ENCODE measurements around the gene ATP5F1D.
A peak's percentile ranks its signal among the peaks of the same experiment; 100 is the strongest.

Gene ATP5F1D

GRCh38 chr19:1248139-1248785, 6.7 kb downstream of the ATP5F1D start, which contains the start of gene MIDN:
Gene MIDN, plus strand, starts transcription at chr19:1248583. Its CDS starts 1,714 bp downstream, at chr19:1250297.
- peak; percentile 81 for DNase-seq

DNA sequence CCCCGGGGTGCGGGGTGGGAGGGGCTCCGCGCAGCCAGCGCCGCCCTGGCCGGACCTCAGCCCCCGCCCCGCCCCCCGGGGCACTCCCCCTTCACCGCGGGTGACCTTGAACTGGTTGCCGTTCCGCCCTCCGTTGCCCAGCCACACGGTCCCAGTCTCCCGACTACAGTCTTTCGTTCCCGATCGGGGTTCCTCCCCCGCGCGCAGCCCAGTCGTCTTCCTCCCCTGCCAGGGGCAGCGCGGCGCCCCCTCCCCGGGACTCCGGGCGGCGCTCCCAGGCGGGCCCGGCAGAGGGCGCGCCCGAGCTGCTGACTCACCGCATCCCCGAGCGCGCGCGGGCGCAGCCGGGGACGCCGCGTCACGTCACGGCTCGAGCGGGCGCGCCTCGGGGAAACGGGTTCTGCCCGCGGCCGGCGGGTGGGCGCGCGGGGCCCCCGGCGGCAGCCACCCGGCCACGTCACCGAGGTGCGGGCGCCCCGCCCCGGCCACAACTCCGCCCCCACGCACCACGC, 7.3 kb downstream of the ATP5F1D start:
- peak; percentile 90 for DNase-seq

DNA sequence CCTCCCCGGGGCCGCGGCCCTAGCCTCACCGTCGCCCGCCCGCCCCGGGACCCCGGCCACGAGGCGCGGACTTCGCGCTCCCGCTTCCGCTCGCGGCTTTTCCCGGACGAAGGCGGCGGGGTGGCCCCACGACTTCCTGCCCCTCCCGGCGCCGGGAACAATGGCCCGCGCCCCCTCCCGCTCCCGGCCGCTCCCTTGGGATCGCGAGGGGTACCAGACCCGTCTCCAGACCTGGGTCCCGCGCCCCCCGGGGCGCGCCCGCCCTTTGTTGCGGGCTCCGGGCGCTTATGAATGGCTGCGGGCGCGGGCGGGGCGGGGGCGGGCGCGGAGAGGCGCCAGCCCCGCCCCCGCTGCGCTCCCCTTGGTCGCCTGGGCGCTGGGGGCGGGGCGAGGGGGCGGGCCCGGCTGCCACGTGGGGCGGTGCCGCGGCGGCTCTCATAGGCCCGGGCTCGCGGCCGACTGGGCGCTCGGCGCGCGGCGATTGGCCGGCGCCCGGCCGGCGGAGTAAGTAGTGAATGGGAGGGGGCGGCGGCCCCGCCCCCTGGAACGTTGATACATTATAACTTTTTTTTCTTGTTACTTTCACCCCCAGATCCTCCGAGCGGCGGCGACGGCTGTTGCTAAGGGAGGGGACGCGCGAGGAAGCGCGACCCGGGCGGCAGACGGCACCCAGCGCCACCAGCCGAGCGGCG, 7.9 kb downstream of the ATP5F1D start:
- peak; percentile 95 for DNase-seq

GRCh38 chr19:1249990-1250436, 8.5 kb downstream of the ATP5F1D start:
- DNase-seq, result no peak

DNA sequence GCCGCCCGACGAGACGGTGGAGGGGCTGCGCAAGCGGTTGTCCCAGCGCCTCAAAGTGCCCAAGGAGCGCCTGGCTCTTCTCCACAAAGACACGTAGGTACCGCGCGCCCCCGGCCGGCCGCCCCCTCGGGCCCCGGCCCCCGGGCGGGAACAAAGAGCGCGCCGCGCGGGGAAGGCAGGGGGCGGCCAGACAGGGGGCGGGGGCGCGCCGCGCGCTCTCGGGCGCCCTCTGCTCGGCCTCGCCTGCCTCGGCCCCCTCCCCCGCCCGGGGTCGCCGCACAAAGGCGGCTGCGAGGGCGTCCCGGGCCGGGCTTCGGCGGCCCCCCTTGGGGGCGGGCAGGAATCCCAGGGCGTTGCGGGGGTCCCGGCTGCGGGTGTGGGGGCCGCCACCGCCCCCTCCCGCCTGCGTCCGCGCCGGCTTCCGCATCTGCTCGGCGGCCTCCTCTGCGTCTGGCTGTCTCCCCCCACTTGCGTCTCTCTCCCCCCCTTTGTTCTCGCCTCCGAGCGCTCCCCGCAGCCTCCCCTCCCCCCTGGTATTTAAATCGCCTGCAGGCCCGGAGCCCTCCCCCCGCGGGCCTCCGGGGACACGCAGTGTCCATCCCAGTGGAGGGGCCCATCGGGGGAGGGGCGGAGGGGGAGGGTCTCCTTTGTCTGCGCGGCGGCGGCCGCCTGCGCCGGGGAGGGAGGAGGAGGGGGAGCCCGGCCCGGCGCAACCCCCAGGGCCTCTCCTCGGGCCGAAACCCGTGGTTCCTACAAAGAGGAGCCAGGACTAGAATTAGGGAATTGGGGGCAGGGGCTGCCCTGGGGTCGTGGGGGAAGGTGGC, 9.1 kb downstream of the ATP5F1D start:
- peak; percentile 69 for DNase-seq

DNA sequence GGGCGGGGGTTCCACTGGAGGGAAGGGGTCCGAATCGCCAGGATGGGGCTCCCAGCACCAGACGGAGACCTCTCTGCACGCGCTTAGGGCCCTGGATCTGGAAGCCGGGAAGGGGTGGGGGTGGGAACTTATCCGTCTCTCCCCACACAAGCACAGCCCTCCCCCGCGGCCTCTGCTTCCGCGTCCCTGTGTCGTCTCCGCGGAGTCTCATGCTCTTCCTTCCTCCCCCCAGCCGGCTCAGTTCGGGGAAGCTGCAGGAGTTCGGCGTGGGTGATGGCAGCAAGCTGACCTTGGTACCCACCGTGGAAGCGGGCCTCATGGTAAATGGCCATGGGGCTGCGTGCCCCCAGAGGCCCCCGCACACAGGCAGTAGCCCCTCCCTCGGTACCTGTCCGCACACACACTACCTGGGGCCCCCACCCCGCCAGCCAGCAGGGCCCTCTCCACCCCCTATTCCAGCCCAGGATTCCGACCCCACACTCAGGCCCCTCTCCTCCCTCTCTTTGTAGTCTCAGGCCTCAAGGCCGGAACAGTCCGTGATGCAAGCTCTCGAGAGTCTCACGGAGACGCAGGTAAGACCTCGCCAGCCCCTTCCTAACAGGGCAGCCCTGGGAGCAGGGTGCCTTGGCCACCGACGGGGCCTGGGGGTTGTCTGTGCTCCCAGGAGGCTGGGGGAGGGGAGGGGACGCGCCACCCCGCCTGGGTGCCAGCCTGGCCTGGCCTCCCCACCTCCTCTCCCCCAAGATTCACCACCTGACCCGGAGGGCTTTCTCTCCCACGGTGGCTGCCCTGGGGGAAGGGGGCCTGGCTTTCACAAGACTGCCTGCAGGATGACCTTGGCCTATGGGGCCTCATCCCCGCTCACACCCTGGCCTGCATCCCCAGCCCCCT, 10.0 kb downstream of the ATP5F1D start:
- peak; percentile 66 for DNase-seq

- peak; percentile 82 for DNase-seq
These were observed 10.8 kb downstream of the ATP5F1D start for GRCh38 chr19:1252221-1252820.

GRCh38 chr19:1252821-1253513, 11.4 kb downstream of the ATP5F1D start:
- peak; percentile 84 for DNase-seq

GRCh38 chr19:1253514-1254080, 12.0 kb downstream of the ATP5F1D start:
- DNase-seq, result no peak

- DNase-seq, result no peak
These were observed 12.6 kb downstream of the ATP5F1D start for GRCh38 chr19:1254081-1254527.

- DNase-seq, result no peak
These were observed 13.1 kb downstream of the ATP5F1D start for GRCh38 chr19:1254530-1255185.

DNA sequence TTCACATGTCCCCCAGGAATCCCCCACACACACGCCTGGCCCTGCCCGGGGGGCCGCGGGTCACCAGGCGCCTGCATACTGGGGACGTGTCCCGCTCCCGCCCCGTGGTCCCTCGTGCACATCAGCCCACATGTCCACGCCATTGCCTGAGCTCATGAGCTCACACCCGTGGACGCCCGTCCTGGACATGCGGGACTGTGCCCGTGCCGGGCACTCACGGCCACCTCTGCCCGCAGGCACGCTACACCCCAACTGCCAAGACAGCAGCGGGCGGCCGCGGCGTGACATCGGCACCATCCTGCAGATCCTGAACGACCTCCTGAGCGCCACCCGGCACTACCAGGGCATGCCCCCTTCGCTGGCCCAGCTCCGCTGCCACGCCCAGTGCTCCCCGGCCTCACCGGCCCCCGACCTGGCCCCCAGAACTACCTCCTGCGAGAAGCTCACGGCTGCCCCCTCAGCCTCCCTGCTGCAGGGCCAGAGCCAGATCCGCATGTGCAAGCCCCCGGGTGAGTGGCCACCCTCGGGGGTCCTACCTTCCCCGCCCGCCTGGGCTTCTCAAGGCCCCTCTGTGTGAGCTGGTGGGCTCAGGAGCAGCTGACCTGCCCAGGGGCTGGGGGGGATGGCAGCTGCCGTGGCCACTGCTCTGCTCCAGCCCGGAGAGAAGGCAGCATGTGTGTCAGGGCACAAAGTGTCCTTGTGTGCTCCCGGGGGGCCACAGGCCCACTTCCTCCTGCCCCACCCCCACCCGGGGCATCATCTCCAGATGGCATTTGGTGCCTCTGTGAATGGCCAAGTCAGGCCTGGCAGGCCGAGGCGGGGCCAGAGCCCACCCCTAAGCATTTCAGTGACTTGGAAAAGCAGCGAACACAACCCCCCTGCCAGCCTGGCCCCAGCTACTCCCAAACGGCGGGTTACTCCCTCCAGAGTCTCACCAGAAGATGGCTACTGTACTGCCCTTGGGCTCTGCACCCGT, 13.9 kb downstream of the ATP5F1D start:
- no peak for DNase-seq

GRCh38 chr19:1256646-1257474, 15.3 kb downstream of the ATP5F1D start:
- no peak for DNase-seq

DNA sequence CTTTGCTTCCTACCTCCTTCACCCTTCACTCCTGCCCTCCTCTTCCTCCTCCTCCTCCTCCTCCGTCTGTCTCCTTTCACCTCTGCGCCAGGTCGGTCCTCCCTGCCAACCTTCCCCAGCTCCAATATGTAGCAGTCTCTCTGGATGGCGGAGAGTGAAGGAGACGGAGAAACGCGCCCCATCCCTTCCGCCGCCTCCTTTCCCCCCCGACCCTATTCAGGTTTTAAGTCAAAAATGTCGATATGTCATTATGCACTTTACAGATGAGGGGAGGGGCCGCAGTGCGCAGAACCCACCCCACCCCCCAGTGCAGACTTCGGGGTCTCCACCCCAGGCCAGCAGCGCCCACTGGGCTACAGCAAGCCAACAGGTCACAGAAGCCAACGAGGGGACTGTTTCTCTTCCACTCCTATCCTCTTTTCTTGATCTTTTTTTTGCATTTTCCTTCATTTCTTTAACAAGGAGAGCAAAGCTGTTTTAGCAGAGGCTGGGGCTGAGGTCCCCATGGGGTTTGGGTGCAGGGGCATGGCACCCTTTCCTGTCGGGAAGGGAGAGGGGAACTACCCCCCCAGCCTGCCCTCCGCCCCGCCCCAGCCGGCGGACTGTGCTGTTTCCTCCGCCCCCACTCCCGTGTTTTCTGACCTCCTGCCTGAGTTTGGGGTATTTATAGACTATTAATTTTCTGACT, 16.1 kb downstream of the ATP5F1D start:
- DNase-seq, result no peak

DNA sequence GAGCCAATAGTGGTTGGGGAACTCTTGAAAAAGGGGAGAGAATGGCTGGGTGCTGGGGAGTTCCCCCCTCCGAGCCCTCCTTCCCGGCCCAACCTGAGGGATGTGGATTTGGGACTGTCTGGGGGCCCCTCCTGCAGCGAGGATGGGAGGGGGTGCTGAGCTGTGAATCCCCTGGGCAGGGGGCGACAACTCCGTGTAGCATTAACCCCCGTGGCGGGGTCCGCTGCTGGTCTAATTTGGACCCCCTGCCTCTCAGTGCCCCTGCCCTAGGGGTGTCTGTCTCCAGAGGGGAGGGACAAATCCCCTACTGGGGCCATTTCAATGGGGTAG, 16.6 kb downstream of the ATP5F1D start:
- no peak for DNase-seq

- DNase-seq, result no peak
These were observed 17.2 kb downstream of the ATP5F1D start for GRCh38 chr19:1258707-1259205.

- peak; percentile 83 for DNase-seq
These were observed 17.8 kb downstream of the ATP5F1D start for GRCh38 chr19:1259206-1259875.

Measured in CD4-positive, alpha-beta T cell treated with Interleukin-12 subunit alpha and Interleukin-12 subunit beta, for 1 hour (primary cell).